BLaER1 treated with 17β-estradiol and CSF1 and Interleukin-3, amounts not matched to agents 10 nM and 100 nM (cell line): ENCODE data around the gene ACBD6.

Source experiments
- H3K27ac ChIP-seq, 11 experiments: shearing (Covaris generic); formaldehyde crosslinking; 2 replicates each; pipeline ENCODE4 v1.8.1; 2022
- H3K27me3 ChIP-seq, 11 experiments: shearing (Covaris generic); formaldehyde crosslinking; 2 replicates each; pipeline ENCODE4 v1.8.1; 2022
- H3K36me3 ChIP-seq, 11 experiments: shearing (Covaris generic); formaldehyde crosslinking; 2 replicates each; pipeline ENCODE4 v1.8.1; 2022
- H3K4me1 ChIP-seq, 10 experiments: shearing (Covaris generic); formaldehyde crosslinking; 2 replicates each; pipeline ENCODE4 v1.8.1; 2022
- H3K4me2 ChIP-seq, 11 experiments: shearing (Covaris generic); formaldehyde crosslinking; 2 replicates each; pipeline ENCODE4 v1.8.1; 2022
- H3K4me3 ChIP-seq, 10 experiments: shearing (Covaris generic); formaldehyde crosslinking; 2 replicates each; pipeline ENCODE4 v1.8.1; 2022
- H3K9ac ChIP-seq, 11 experiments: shearing (Covaris generic); formaldehyde crosslinking; 2 replicates each; pipeline ENCODE4 v1.8.1; 2022
- H3K9me3 ChIP-seq, 11 experiments: shearing (Covaris generic); formaldehyde crosslinking; replicated peaks in 1 of 11; 2 replicates each; pipeline ENCODE4 v1.8.1; 2022
- H4K20me1 ChIP-seq, 11 experiments: shearing (Covaris generic); formaldehyde crosslinking; 2 replicates each; pipeline ENCODE4 v1.8.1; 2022
- Cebpa-rat ChIP-seq, 11 experiments: shearing (Covaris generic); IDR thresholded peaks; 2 replicates each; pipeline ENCODE4 v1.8.1; 2022

ACBD6 gene

GRCh38 chr1:180301135-180301742 is 201.1 kb downstream of the ACBD6 start:
- Histone ChIP-seq H3K4me1 (peaks cover 0 to 26% (median 10%) of the 10 kb centered on the region in 10 experiments; a peak in 12 of 20 replicates), H3K27me3 (no peaks in the 10 kb centered on the region), H3K9ac (no peak overlapping the region), H3K27ac (no peak overlapping the region), H3K9me3 (peaks cover 1 to 10% (median 7%) of the 10 kb centered on the region in 11 experiments; a peak in 16 of 22 replicates), H4K20me1 (no peaks in the 10 kb centered on the region; a peak in 1 of 22 replicates), H3K4me2 (no peak overlapping the region), H3K36me3 (peaks cover 0 to 24% (median 6%) of the 10 kb centered on the region in 11 experiments; a peak in 12 of 22 replicates), H3K4me3 (no peak overlapping the region)
- TF ChIP-seq Cebpa-rat (IDR thresholded peaks at IDR 0.05) = no peak

DNA sequence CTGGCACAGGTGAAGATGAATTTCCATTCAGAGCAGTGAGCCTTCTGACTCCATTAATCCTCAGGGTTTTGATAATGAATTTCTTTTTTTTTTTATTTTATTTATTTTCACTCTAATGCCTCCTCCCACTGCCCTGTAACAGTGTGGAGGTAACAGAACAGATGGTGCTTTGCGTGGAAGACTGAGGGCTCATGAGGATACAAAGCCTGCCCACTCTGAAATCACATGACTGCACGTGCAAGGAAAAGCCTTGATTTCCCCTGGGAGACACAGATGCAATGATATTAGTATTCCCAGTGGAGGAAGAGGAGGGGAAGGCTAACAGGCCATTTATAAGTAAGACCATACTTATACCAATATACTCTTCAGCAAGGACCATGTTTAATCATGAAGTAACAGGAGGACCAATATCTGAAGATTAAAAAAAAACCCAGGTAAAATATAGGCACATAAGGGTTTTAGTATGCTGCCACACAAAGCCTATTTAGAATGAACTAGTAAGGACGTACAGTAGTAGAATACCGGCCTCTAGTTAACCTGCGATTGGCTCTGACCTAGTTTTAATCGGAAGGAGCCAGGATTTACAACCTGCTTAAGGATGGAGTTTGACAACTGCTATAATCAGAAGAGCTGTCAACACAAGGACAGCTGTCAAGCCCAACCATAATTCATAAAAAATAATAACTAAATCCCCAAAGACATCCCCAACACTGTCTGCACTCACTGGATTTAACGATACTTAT is 202.7 kb downstream of the ACBD6 start:
- H3K4me2 ChIP-seq = peak overlapping the region in 7 of 11 experiments; percentile 32 to 71 (median 65); a peak in 14 of 22 replicates

DNA sequence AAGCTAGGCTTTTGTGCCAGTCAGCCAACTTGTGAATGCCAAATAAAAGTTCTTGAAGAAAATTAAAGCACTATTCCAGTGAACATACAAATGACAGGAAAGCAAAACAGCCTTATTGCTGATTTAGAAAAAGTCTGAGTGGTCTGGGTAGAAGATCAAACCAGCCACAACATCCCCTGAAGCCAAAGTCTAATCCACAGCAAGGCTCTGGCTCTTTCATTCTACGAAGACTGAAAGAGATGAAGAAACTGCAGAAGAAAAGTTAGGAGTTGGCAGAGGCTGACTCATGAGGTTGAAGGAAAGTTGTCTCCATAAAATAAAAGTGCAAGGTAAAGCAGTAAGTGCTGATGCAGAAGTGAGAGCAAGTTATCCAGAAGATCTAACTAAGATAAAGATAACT is 206.4 kb downstream of the ACBD6 start:
- Histone ChIP-seq H3K9me3 (peaks cover 14 to 20% (median 18%) of the 10 kb centered on the region in 11 experiments; a peak in 21 of 22 replicates), H3K4me1 (peaks cover 0 to 29% (median 11%) of the 10 kb centered on the region in 10 experiments; a peak in 16 of 20 replicates), H3K27me3 (no peaks in the 10 kb centered on the region), H3K36me3 (peaks cover 6 to 47% (median 22%) of the 10 kb centered on the region in 11 experiments; a peak in 18 of 22 replicates), H3K9ac (no peak overlapping the region), H3K4me3 (no peak overlapping the region), H3K4me2 (peak overlapping the region in 2 of 11 experiments; percentile 3 to 11; a peak in 3 of 22 replicates), H4K20me1 (no peaks in the 10 kb centered on the region; a peak in 1 of 22 replicates), H3K27ac (no peak overlapping the region)
- TF ChIP-seq Cebpa-rat (IDR thresholded peaks at IDR 0.05) = no peak

More for the DNA sequence above, 202.7 kb downstream of the ACBD6 start:
- H3K36me3 ChIP-seq = peaks cover 0 to 27% (median 8%) of the 10 kb centered on the region in 11 experiments; a peak in 12 of 22 replicates
- peaks cover 0 to 29% (median 10%) of the 10 kb centered on the region in 10 experiments; a peak in 12 of 20 replicates for H3K4me1 ChIP-seq
- H3K27me3 ChIP-seq = no peaks in the 10 kb centered on the region
- H3K9me3 ChIP-seq = peaks cover 0 to under 1% (median 0%) of the 10 kb centered on the region in 11 experiments; a peak in 1 of 22 replicates
- H4K20me1 ChIP-seq = no peaks in the 10 kb centered on the region; a peak in 1 of 22 replicates
- no peak overlapping the region; a peak in 1 of 20 replicates for H3K4me3 ChIP-seq
- H3K27ac ChIP-seq = no peak overlapping the region
- TF ChIP-seq Cebpa-rat (IDR thresholded peaks at IDR 0.05) = no peak
- H3K9ac ChIP-seq = no peak overlapping the region

- TF ChIP-seq Cebpa-rat (IDR thresholded peaks at IDR 0.05) = no peak
- no peak overlapping the region for H3K4me2 ChIP-seq
- H3K27ac ChIP-seq = no peak overlapping the region
- H3K4me1 ChIP-seq = peaks cover 0 to 24% (median 10%) of the 10 kb centered on the region in 10 experiments; a peak in 16 of 20 replicates
- peaks cover 2 to 47% (median 22%) of the 10 kb centered on the region in 11 experiments; a peak in 17 of 22 replicates for H3K36me3 ChIP-seq
- peaks cover 14 to 20% (median 18%) of the 10 kb centered on the region in 11 experiments; a peak in 21 of 22 replicates for H3K9me3 ChIP-seq
- H3K27me3 ChIP-seq = no peaks in the 10 kb centered on the region
- no peaks in the 10 kb centered on the region; a peak in 1 of 22 replicates for H4K20me1 ChIP-seq
- H3K4me3 ChIP-seq = no peak overlapping the region
- no peak overlapping the region for H3K9ac ChIP-seq
These were observed 207.7 kb downstream of the ACBD6 start for GRCh38 chr1:180294711-180295110.

DNA sequence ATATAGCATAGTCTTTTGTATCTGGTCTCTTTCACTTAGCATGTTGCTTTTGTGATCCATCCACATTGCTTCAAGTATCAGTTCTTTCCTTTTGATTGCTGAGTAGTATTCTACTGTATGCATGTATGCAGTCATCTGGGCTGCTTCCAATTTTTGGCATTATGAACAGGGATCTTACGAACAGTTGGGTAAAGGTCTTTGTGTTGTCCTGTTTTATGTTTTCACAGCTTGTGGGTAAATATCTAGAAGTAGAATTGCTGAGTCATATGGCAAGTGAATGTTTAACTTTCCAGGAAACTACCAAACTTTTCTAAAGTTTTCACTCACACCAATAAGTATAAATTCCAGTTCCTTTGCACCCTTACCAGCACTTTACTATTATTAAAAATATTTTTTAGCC is 211.4 kb downstream of the ACBD6 start:
- Histone ChIP-seq H3K27ac (no peak overlapping the region), H3K4me1 (peaks cover 0 to 25% (median 1%) of the 10 kb centered on the region in 10 experiments; a peak in 10 of 20 replicates), H3K4me2 (peak overlapping the region in 3 of 11 experiments; percentile 14 to 43 (median 27); a peak in 3 of 22 replicates)

DNA sequence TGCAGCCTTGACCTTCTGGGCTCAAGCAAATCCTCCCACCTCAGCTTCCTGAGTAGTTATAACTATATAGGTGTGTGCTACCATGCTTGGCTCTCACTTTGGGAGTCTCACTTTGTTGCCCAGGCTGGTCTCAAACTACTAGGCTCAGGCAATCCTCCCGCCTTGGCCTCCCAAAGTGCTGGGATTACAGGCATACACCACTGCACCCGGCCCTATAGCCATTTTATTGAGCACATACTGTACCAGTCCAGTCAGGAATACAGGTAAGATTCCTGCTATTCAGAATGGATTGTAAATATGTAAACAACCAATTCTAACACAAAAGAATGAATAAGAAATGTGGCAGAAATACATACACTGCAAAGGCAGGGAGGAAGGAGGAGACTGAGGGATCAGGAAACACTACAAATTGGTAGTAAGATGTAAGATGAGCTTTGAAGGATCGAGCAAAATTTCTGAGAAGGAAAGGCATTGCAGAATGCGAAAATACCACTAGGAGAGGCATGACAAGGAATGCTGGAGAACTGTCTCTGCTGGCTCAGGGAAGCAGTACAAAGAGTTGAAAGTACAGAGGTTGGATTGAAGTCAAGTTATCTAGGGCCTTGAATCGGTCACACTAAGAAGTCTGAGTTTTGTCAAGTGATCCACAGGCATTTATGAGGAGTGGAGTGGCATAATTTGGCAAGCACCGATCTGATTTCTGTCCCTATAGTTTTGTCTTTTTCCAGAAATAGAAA is 211.9 kb downstream of the ACBD6 start:
- Histone ChIP-seq H3K27ac (no peak overlapping the region), H4K20me1 (no peaks in the 10 kb centered on the region), H3K4me3 (no peak overlapping the region), H3K4me2 (peak overlapping the region in 1 of 11 experiments; percentile 14; a peak in 1 of 22 replicates), H3K36me3 (peaks cover 3 to 55% (median 36%) of the 10 kb centered on the region in 11 experiments; a peak in 20 of 22 replicates), H3K27me3 (no peaks in the 10 kb centered on the region), H3K9me3 (peaks cover 14 to 20% (median 18%) of the 10 kb centered on the region in 11 experiments; a peak in 21 of 22 replicates), H3K9ac (no peak overlapping the region), H3K4me1 (peaks cover 0 to 25% (median 0%) of the 10 kb centered on the region in 10 experiments; a peak in 6 of 20 replicates)
- no peak for TF ChIP-seq Cebpa-rat (IDR thresholded peaks at IDR 0.05)

More for the DNA sequence above, 211.4 kb downstream of the ACBD6 start:
- H3K9me3 ChIP-seq = peaks cover 14 to 20% (median 18%) of the 10 kb centered on the region in 11 experiments; a peak in 21 of 22 replicates
- TF ChIP-seq Cebpa-rat (IDR thresholded peaks at IDR 0.05) = no peak
- peaks cover 3 to 52% (median 34%) of the 10 kb centered on the region in 11 experiments; a peak in 20 of 22 replicates for H3K36me3 ChIP-seq
- no peak overlapping the region for H3K4me3 ChIP-seq
- no peaks in the 10 kb centered on the region for H3K27me3 ChIP-seq
- H4K20me1 ChIP-seq = no peaks in the 10 kb centered on the region
- H3K9ac ChIP-seq = no peak overlapping the region

GRCh38 chr1:180288940-180289339 is 213.4 kb downstream of the ACBD6 start:
- no peak overlapping the region for H3K4me3 ChIP-seq
- peaks cover 7 to 58% (median 38%) of the 10 kb centered on the region in 11 experiments; a peak in 21 of 22 replicates for H3K36me3 ChIP-seq
- H3K9me3 ChIP-seq = peaks cover 14 to 17% (median 15%) of the 10 kb centered on the region in 11 experiments; a peak in 21 of 22 replicates
- TF ChIP-seq Cebpa-rat (IDR thresholded peaks at IDR 0.05) = no peak
- H3K4me1 ChIP-seq = peaks cover 0 to 25% (median 0%) of the 10 kb centered on the region in 10 experiments; a peak in 6 of 20 replicates
- H3K27ac ChIP-seq = peak overlapping the region in 1 of 11 experiments; percentile 16; a peak in 1 of 22 replicates
- no peaks in the 10 kb centered on the region for H3K27me3 ChIP-seq
- no peak overlapping the region; a peak in 1 of 22 replicates for H3K9ac ChIP-seq
- no peaks in the 10 kb centered on the region for H4K20me1 ChIP-seq
- H3K4me2 ChIP-seq = peak overlapping the region in 2 of 11 experiments; percentile 21 to 59; a peak in 2 of 22 replicates
